ENCODE data around the gene NFAT5.

NFAT5 gene

DNA sequence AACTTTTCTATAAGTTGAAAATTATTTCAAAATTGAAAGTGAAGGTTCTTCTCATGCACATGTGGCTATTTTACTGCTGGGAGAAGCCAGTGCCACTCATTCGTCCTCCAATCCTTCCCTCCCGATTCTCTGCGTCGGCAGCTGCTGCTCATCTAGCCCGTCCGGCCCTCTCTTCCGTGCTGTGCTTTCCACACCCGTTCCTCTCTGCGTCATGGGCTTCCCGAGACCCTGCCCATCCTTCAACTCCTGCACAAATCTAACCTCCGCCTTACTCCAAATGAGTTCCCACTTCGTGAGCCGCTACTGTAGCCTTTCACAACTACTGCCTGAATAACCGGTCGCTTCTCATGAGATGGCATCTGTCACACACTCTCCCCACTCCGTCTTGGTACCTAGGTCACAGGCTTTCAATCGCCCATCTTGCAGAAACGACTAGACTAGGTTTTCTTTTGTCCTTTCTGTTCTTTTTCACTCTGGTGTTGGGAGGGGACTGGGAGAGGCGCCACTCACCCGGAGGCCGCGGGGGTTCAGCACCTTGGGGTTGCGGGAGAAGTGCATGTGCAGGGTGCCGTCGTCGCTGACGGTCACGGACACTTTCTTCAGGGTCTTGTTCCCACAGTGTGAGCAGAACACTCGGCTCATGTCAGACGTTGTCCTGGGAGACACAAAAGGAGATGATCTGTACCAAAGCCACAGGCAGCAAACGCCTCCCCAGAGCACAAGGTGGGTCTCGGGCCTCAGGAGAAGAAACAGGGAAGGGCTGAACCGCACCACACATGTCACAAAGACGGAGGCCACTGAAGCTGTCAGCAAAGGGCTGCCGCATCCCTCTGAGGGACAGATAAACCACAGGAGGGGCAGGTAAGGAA lies 178.8 kb downstream of the NFAT5 start:
- TF ChIP-seq CTCF (conservative IDR thresholded peaks at IDR 0.05) = no peak
- no peak overlapping the region for H3K27ac ChIP-seq

- no peak overlapping the region for H3K27ac ChIP-seq
- TF ChIP-seq CTCF (conservative IDR thresholded peaks at IDR 0.05) = no peak
These were observed 179.5 kb downstream of the NFAT5 start for GRCh38 chr16:69745232-69745612.

DNA sequence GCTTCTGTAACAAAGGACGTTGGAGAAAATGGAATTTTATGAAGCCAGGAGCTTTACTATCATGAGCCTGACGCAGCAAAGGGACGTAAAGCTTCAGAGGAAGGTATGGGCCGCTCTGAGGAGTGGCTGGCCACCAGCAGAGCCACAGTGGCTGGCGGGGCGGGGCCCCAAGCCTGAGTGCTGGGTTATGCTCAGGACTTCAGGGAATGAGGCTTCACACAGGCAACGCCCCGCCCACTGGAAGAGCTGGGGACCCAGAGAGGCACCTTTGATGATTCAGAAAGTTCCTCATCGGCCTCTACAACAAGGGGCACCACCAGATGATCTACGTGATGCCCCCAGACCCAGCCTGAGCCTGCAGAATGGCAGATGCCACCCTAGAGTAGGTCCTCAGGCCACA lies 180.2 kb downstream of the NFAT5 start:
- H3K27ac ChIP-seq = no peak overlapping the region
- TF ChIP-seq CTCF (conservative IDR thresholded peaks at IDR 0.05) = no peak

GRCh38 chr16:69747115-69747514 lies 181.3 kb downstream of the NFAT5 start:
- no peak overlapping the region for H3K27ac ChIP-seq
- no peak for TF ChIP-seq CTCF (conservative IDR thresholded peaks at IDR 0.05)

DNA sequence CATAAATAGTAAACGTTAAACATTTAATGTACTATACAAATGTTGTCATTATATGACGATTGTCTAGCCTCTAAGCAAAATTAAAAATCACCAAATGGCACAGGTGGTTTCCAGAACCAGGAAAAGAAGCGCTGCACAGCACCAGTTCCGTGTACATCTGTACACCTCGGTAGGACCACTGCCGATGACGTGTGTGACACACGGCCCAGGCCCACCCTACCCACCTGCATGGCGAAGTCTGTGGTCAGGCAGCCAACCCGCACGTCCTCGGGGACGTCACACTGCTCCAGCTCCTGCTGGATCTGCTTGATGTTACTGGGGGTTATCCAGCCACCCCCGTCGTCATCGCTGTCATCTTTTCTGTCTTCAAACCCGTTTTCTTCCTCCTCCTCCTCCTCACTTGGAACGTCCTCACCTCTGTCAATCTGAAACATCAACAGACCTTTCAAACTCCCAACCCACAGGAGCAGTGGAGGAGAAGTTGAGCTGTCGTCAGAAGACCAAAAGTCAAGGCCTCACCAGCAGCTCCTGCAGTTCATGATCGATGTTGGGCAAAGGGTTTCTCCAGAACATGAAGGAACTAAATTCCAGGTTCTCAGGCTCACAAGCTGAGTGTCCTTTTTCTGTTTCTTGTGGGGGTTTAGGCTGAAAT lies 183.1 kb downstream of the NFAT5 start:
- no peak for TF ChIP-seq CTCF (conservative IDR thresholded peaks at IDR 0.05)
- H3K27ac ChIP-seq = no peak overlapping the region

- peak overlapping the region; percentile 78 for H3K27ac ChIP-seq
- TF ChIP-seq CTCF (conservative IDR thresholded peaks at IDR 0.05) = no peak
These were observed 188.3 kb downstream of the NFAT5 start for GRCh38 chr16:69754143-69754468.

Data from VCaP (cell line).